HEK293 (cell line): ENCODE measurements around the gene GM2A.

ENCODE experiments used
- CTCF ChIA-PET: fragments of 350-600 bp; formaldehyde crosslinking; extraction: SDS; loops from one replicate; lab custom pipeline; 2021; ENCODE audit warnings: antibody characterized with exemption; lab: Yijun Ruan, JAX
- POLR2A ChIA-PET: fragments of 300-600 bp; formaldehyde crosslinking; extraction: SDS; loops from one replicate; lab custom pipeline; 2020; ENCODE audit warnings: antibody characterized with exemption, inconsistent platforms; lab: Yijun Ruan, JAX
- H3K27ac ChIP-seq: fragments of 200-500 bp; sonication (Bioruptor generic); 2 replicates; pipeline ENCODE4 v1.5.1; 2014; ENCODE audit warnings: low read depth, low read length, control low read depth, inconsistent platforms; ENCODE audit errors: extremely low read depth
- H3K36me3 ChIP-seq, 2 experiments: fragments of 200-500 bp in 1 of 2; sonication (Bioruptor generic) in 1 of 2; 1 replicate in 1 of 2; 2 replicates in 1 of 2; pipeline ENCODE4 v1.5.1; 2014 to 2017; ENCODE audit warnings: inconsistent platforms in 2 of 2, low read length in 2 of 2; ENCODE audit not compliant: control insufficient read depth in 2 of 2, insufficient read depth in 1 of 2
- H3K4me1 ChIP-seq: fragments of 200-500 bp; sonication (Bioruptor generic); 2 replicates; pipeline ENCODE4 v1.5.1; 2014; ENCODE audit warnings: mild to moderate bottlenecking, low read length, inconsistent platforms; ENCODE audit not compliant: control insufficient read depth, insufficient read depth
- H3K4me3 ChIP-seq: 2 replicates; pipeline ENCODE4 v1.5.1; 2011; ENCODE audit warnings: low read depth, mild to moderate bottlenecking, control low read depth, low read length, moderate library complexity
- H3K9me3 ChIP-seq: fragments of 200-500 bp; sonication (Bioruptor generic); 2 replicates; pipeline ENCODE4 v1.5.1; 2014; ENCODE audit warnings: low read depth, low read length, inconsistent platforms; ENCODE audit not compliant: control insufficient read depth, insufficient read depth
- EGR2 ChIP-seq: fragments of 450-650 bp; formaldehyde crosslinking; IDR thresholded peaks from 2 replicates; pipeline ENCODE4 v1.5.1; 2016; ENCODE audit warnings: low read depth, missing biosample characterization, missing genetic modification characterization
- KLF7 ChIP-seq: fragments of 450-650 bp; formaldehyde crosslinking; IDR thresholded peaks from 2 replicates; pipeline ENCODE4 v1.5.1; 2016; ENCODE audit warnings: missing biosample characterization, missing genetic modification characterization, borderline replicate concordance
- KLF8 ChIP-seq: fragments of 450-650 bp; formaldehyde crosslinking; IDR thresholded peaks from 2 replicates; pipeline ENCODE4 v1.5.1; 2016; ENCODE audit warnings: missing biosample characterization, missing genetic modification characterization
- KLF9 ChIP-seq: fragments of 450-650 bp; formaldehyde crosslinking; IDR thresholded peaks from 2 replicates; pipeline ENCODE4 v1.5.1; 2016; ENCODE audit warnings: missing biosample characterization, missing genetic modification characterization, low read depth
- PRDM6 ChIP-seq: fragments of 450-650 bp; formaldehyde crosslinking; IDR thresholded peaks from 2 replicates; pipeline ENCODE4 v1.5.1; 2017; ENCODE audit warnings: missing biosample characterization, missing genetic modification characterization
- TRIM28 ChIP-seq: IDR thresholded peaks from 2 replicates; pipeline ENCODE4 v1.6.1; 2011; ENCODE audit warnings: low read length, control low read depth, borderline replicate concordance
- YY2 ChIP-seq: fragments of 450-650 bp; formaldehyde crosslinking; IDR thresholded peaks from 2 replicates; pipeline ENCODE4 v1.5.1; 2016; ENCODE audit warnings: missing biosample characterization, missing genetic modification characterization
- ZBTB26 ChIP-seq: fragments of 450-650 bp; formaldehyde crosslinking; optimal IDR thresholded peaks from 2 replicates; pipeline ENCODE3; 2016; ENCODE audit warnings: missing biosample characterization, mild to moderate bottlenecking, missing genetic modification characterization
- ZBTB8A ChIP-seq: fragments of 450-650 bp; formaldehyde crosslinking; IDR thresholded peaks from 2 replicates; pipeline ENCODE4 v1.5.1; 2016; ENCODE audit warnings: missing biosample characterization, missing genetic modification characterization
- ZNF114 ChIP-seq: fragments of 450-650 bp; formaldehyde crosslinking; IDR thresholded peaks from 2 replicates; pipeline ENCODE4 v1.5.0; 2017; ENCODE audit warnings: missing biosample characterization, missing genetic modification characterization
- ZNF184 ChIP-seq: fragments of 450-650 bp; IDR thresholded peaks from 2 replicates; pipeline ENCODE4 v1.5.1; 2018; ENCODE audit warnings: missing biosample characterization, mild to moderate bottlenecking, missing genetic modification characterization
- ZNF248 ChIP-seq: fragments of 450-650 bp; formaldehyde crosslinking; IDR thresholded peaks from 2 replicates; pipeline ENCODE4 v1.5.1; 2017; ENCODE audit warnings: missing biosample characterization, missing genetic modification characterization
- ZNF335 ChIP-seq: fragments of 450-650 bp; formaldehyde crosslinking; conservative IDR thresholded peaks from 2 replicates; pipeline ENCODE4 v1.5.1; 2016; ENCODE audit warnings: missing biosample characterization, missing genetic modification characterization
- ZNF341 ChIP-seq: fragments of 450-650 bp; formaldehyde crosslinking; IDR thresholded peaks from 2 replicates; pipeline ENCODE4; 2016; ENCODE audit warnings: low read depth, missing biosample characterization, missing genetic modification characterization
- ZNF426 ChIP-seq: fragments of 450-650 bp; formaldehyde crosslinking; IDR thresholded peaks from 2 replicates; pipeline ENCODE4 v1.5.1; 2017; ENCODE audit warnings: missing biosample characterization, missing genetic modification characterization, mild to moderate bottlenecking, inconsistent platforms, moderate library complexity
- ZNF561 ChIP-seq: fragments of 450-650 bp; IDR thresholded peaks from 2 replicates; pipeline ENCODE4 v1.5.1; 2018; ENCODE audit warnings: missing biosample characterization, missing genetic modification characterization, borderline replicate concordance
- ZNF621 ChIP-seq: fragments of 450-650 bp; formaldehyde crosslinking; IDR thresholded peaks from 2 replicates; pipeline ENCODE4 v1.5.1; 2017; ENCODE audit warnings: missing biosample characterization, missing genetic modification characterization
- ZNF624 ChIP-seq: fragments of 450-650 bp; formaldehyde crosslinking; IDR thresholded peaks from 2 replicates; pipeline ENCODE4 v1.5.1; 2017; ENCODE audit warnings: missing biosample characterization, missing genetic modification characterization
- ZNF670 ChIP-seq: fragments of 450-650 bp; formaldehyde crosslinking; IDR thresholded peaks from 2 replicates; pipeline ENCODE4 v1.5.1; 2016; ENCODE audit warnings: missing biosample characterization, missing genetic modification characterization, low read depth
- ZSCAN16 ChIP-seq: fragments of 450-650 bp; formaldehyde crosslinking; IDR thresholded peaks from 2 replicates; pipeline ENCODE4 v1.5.1; 2016; ENCODE audit warnings: missing biosample characterization, missing genetic modification characterization
- ZSCAN23 ChIP-seq: fragments of 450-650 bp; formaldehyde crosslinking; IDR thresholded peaks from 2 replicates; pipeline ENCODE4 v1.5.1; 2016; ENCODE audit warnings: missing biosample characterization, missing genetic modification characterization
- TF ChIP-seq, protein P1 (sequence below): fragments of 450-650 bp; formaldehyde crosslinking; IDR thresholded peaks from 2 replicates; pipeline ENCODE4 v1.5.1; 2017; ENCODE audit warnings: missing biosample characterization, missing genetic modification characterization
- TF ChIP-seq, protein P2 (sequence below): fragments of 450-650 bp; formaldehyde crosslinking; IDR thresholded peaks from 2 replicates; pipeline ENCODE4 v1.5.1; 2016; ENCODE audit warnings: missing biosample characterization, missing genetic modification characterization
- TF ChIP-seq, protein P3 (sequence below): fragments of 450-650 bp; formaldehyde crosslinking; IDR thresholded peaks from 2 replicates; pipeline ENCODE4; 2016; ENCODE audit warnings: missing biosample characterization, missing genetic modification characterization
- TF ChIP-seq, protein P4 (sequence below): fragments of 450-650 bp; formaldehyde crosslinking; IDR thresholded peaks from 2 replicates; pipeline ENCODE4 v1.5.1; 2016; ENCODE audit warnings: missing biosample characterization, missing genetic modification characterization

The GM2A gene

DNA sequence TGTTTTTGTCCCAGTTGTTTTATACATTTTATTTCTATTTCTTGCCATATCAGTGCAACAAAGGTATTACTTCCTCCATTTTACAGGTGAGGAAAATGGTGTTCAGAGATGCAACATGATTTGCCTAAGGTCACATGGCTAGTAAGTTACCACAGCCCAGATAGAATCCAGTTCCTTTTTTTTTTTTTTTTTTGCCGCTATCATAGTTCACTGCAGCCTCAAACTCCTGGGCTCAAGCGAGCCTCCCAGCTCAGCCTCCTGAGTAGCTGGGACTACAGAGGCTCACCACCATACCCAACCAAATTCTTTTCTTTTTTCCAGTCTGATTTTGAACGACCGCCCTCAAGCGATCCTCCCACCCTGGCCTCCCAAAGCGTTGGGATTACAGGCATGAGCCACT, 28.6 kb upstream of the GM2A start:
- no peak overlapping the region for H3K27ac ChIP-seq
- H3K9me3 ChIP-seq: no peaks in the 10 kb centered on the region
- no peak overlapping the region for H3K4me3 ChIP-seq
- CTCF ChIA-PET: interaction anchor here (0.7 to 1.6 kb wide), 7 partner anchors 14 to 98 kb away, joined by 3 to 7 read pairs (median 4); no protein-coding TSS in a partner anchor
- TF ChIP-seq KLF9: no peak
- no peak for TF ChIP-seq PRDM6 (tag by site-specific recombination)
- TF ChIP-seq YY2 (tag by site-specific recombination): no peak
- no peak for TF ChIP-seq ZNF621 (tag by site-specific recombination)
- TF ChIP-seq ZNF561 (tag by site-specific recombination): no peak
- TF ChIP-seq, protein P1, sequence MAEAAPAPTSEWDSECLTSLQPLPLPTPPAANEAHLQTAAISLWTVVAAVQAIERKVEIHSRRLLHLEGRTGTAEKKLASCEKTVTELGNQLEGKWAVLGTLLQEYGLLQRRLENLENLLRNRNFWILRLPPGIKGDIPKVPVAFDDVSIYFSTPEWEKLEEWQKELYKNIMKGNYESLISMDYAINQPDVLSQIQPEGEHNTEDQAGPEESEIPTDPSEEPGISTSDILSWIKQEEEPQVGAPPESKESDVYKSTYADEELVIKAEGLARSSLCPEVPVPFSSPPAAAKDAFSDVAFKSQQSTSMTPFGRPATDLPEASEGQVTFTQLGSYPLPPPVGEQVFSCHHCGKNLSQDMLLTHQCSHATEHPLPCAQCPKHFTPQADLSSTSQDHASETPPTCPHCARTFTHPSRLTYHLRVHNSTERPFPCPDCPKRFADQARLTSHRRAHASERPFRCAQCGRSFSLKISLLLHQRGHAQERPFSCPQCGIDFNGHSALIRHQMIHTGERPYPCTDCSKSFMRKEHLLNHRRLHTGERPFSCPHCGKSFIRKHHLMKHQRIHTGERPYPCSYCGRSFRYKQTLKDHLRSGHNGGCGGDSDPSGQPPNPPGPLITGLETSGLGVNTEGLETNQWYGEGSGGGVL: no peak
- TF ChIP-seq ZNF335 (tag by site-specific recombination): no peak
- TF ChIP-seq, protein P2, sequence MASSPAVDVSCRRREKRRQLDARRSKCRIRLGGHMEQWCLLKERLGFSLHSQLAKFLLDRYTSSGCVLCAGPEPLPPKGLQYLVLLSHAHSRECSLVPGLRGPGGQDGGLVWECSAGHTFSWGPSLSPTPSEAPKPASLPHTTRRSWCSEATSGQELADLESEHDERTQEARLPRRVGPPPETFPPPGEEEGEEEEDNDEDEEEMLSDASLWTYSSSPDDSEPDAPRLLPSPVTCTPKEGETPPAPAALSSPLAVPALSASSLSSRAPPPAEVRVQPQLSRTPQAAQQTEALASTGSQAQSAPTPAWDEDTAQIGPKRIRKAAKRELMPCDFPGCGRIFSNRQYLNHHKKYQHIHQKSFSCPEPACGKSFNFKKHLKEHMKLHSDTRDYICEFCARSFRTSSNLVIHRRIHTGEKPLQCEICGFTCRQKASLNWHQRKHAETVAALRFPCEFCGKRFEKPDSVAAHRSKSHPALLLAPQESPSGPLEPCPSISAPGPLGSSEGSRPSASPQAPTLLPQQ (tag by site-specific recombination): no peak
- no peak for TF ChIP-seq ZBTB26 (tag by site-specific recombination)
- no peak for TF ChIP-seq EGR2 (tag by site-specific recombination)
- no peak for TF ChIP-seq ZNF114
- TF ChIP-seq ZNF624 (tag by site-specific recombination): no peak
- no peak for TF ChIP-seq KLF7 (tag by site-specific recombination)
- TF ChIP-seq ZBTB8A (tag by site-specific recombination): no peak
- POLR2A ChIA-PET: interaction anchor here (0.6 to 2.5 kb wide), 10 partner anchors 10 to 98 kb away, joined by 3 to 46 read pairs (median 4); partner anchors contain the start of gene GM2A
- H3K4me1 ChIP-seq: 0 out of 2 replicates have a peak, but pooled peaks cover 3% of the 10 kb centered on the region
- no peaks in the 10 kb centered on the region for H3K36me3 ChIP-seq

DNA sequence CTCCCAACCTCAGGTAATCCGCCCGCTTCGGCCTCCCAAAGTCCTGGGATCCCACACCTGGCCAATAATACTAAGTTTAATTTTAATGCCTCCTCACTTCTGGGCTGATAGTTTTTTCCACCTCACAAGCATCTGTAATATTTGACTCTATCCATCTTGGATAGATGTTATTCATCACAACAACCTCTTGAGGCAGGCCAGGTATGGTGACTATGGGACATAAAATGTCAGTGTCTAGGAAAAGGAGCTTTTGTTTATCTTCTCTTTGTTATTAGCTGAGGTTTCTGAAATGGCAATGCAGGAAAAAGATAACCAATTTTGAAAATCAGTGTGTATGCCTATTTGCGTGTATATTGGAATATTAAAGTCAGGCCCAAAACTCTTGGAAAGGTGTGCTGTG, 27.9 kb upstream of the GM2A start:
- Histone ChIP-seq H3K27ac (no peak overlapping the region), H3K4me3 (no peak overlapping the region), H3K36me3 (no peaks in the 10 kb centered on the region), H3K9me3 (no peaks in the 10 kb centered on the region), H3K4me1 (0 out of 2 replicates have a peak, but pooled peaks cover 3% of the 10 kb centered on the region)
- CTCF ChIA-PET: interaction anchor here (0.5 to 1.0 kb wide), 3 partner anchors 13 to 31 kb away, joined by 6 read pairs; no protein-coding TSS in a partner anchor
- POLR2A ChIA-PET: interaction anchor here (2.4 kb wide), 1 partner anchor 11 kb away, joined by 46 read pairs; no protein-coding TSS in a partner anchor
- TF ChIP-seq, protein P3, sequence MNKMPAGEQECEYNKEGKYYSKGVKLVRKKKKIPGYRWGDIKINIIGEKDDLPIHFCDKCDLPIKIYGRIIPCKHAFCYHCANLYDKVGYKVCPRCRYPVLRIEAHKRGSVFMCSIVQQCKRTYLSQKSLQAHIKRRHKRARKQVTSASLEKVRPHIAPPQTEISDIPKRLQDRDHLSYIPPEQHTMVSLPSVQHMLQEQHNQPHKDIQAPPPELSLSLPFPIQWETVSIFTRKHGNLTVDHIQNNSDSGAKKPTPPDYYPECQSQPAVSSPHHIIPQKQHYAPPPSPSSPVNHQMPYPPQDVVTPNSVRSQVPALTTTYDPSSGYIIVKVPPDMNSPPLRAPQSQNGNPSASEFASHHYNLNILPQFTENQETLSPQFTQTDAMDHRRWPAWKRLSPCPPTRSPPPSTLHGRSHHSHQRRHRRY (tag by site-specific recombination): no peak
- TF ChIP-seq ZNF426 (no peak), ZBTB26 (tag by site-specific recombination) (no peak), KLF8 (tag by site-specific recombination) (no peak), ZNF341 (tag by site-specific recombination) (no peak), ZNF248 (tag by site-specific recombination) (no peak), ZNF184 (no peak), ZSCAN23 (tag by site-specific recombination) (no peak), ZNF670 (tag by site-specific recombination) (no peak), TRIM28 (no peak), ZSCAN16 (tag by site-specific recombination) (no peak)
- TF ChIP-seq, protein P4, sequence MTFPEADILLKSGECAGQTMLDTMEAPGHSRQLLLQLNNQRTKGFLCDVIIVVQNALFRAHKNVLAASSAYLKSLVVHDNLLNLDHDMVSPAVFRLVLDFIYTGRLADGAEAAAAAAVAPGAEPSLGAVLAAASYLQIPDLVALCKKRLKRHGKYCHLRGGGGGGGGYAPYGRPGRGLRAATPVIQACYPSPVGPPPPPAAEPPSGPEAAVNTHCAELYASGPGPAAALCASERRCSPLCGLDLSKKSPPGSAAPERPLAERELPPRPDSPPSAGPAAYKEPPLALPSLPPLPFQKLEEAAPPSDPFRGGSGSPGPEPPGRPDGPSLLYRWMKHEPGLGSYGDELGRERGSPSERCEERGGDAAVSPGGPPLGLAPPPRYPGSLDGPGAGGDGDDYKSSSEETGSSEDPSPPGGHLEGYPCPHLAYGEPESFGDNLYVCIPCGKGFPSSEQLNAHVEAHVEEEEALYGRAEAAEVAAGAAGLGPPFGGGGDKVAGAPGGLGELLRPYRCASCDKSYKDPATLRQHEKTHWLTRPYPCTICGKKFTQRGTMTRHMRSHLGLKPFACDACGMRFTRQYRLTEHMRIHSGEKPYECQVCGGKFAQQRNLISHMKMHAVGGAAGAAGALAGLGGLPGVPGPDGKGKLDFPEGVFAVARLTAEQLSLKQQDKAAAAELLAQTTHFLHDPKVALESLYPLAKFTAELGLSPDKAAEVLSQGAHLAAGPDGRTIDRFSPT (tag by site-specific recombination): no peak
